OCI-LY7 (cell line): Measurements from ENCODE around the gene CRMP1. TPM values are rescaled to one million over a fixed set of nuclear protein-coding genes. Genes with fewer than 3 reads are reported as not detected.

Source experiments
- BruUV-seq: library from RNA; stranded (reverse); fragments of 400-500 nt; replicated peaks from 2 replicates; lab custom pipeline; 2021; lab: Mats Ljungman, UMichigan
- CTCF ChIA-PET: fragments of 300-600 bp; sonication (Branson Sonifier 250); formaldehyde crosslinking; loops from one replicate; lab custom pipeline; 2022; ENCODE audit warnings: antibody characterized with exemption; ENCODE audit not compliant: unreplicated experiment; lab: Charles Lee
- POLR2A ChIA-PET: fragments of 300-600 bp; sonication (Branson Sonifier 250); formaldehyde crosslinking; loops from one replicate; lab custom pipeline; 2022; ENCODE audit warnings: antibody characterized with exemption; lab: Charles Lee
- DNase-seq: peaks from one replicate; pipeline ENCODE4 v3.0.0-alpha.2; 2015; ENCODE audit warnings: low spot score
- H2AFZ ChIP-seq: fragments of 200-600 bp; sonication (generic), shearing (Covaris generic); 2 replicates; pipeline ENCODE4 v1.6.1; 2014; ENCODE audit warnings: mild to moderate bottlenecking, antibody characterized with exemption, low read length, moderate library complexity
- H3K27ac ChIP-seq: fragments of 200-600 bp; sonication (generic); 2 replicates; pipeline ENCODE4 v1.5.1; 2014; ENCODE audit warnings: mixed run types, low read depth, mild to moderate bottlenecking, moderate library complexity, low read length, inconsistent platforms; ENCODE audit not compliant: poor library complexity, severe bottlenecking
- H3K36me3 ChIP-seq: fragments of 200-600 bp; sonication (generic); 2 replicates; pipeline ENCODE4 v1.6.1; 2014; ENCODE audit warnings: mild to moderate bottlenecking, antibody characterized with exemption, low read length, moderate library complexity, mixed read lengths; ENCODE audit not compliant: insufficient read depth
- H3K4me1 ChIP-seq: fragments of 200-600 bp; sonication (generic); 2 replicates; pipeline ENCODE4 v1.5.1; 2014; ENCODE audit warnings: mild to moderate bottlenecking, low read length; ENCODE audit not compliant: insufficient read depth, poor library complexity, severe bottlenecking
- H3K4me2 ChIP-seq: fragments of 200-600 bp; sonication (generic); 2 replicates; pipeline ENCODE4 v1.6.1; 2014; ENCODE audit warnings: mild to moderate bottlenecking, low read length
- H3K4me3 ChIP-seq: fragments of 200-600 bp; sonication (generic); 2 replicates; pipeline ENCODE4 v1.5.1; 2014; ENCODE audit warnings: mild to moderate bottlenecking, low read depth, low read length; ENCODE audit not compliant: poor library complexity, severe bottlenecking
- H3K79me2 ChIP-seq: fragments of 200-600 bp; sonication (generic); 2 replicates; pipeline ENCODE4 v1.6.1; 2016; ENCODE audit warnings: low read depth, mild to moderate bottlenecking, low read length, moderate library complexity, mixed read lengths; ENCODE audit not compliant: insufficient read depth
- H3K9me2 ChIP-seq: fragments of 200-600 bp; sonication (generic); 2 replicates; pipeline ENCODE4 v1.6.1; 2016; ENCODE audit warnings: mild to moderate bottlenecking, low read length, mixed read lengths; ENCODE audit not compliant: insufficient read depth
- H3K9me3 ChIP-seq: fragments of 200-600 bp; sonication (generic); 2 replicates; pipeline ENCODE4 v1.6.1; 2014; ENCODE audit warnings: mild to moderate bottlenecking, mixed run types, low read length, mixed read lengths
- H4K20me1 ChIP-seq: fragments of 200-600 bp; sonication (generic); 2 replicates; pipeline ENCODE4 v1.6.1; 2014; ENCODE audit warnings: mild to moderate bottlenecking, antibody characterized with exemption, low read length, moderate library complexity, mixed read lengths; ENCODE audit not compliant: insufficient read depth
- CTCF ChIP-seq: fragments of 200-600 bp; sonication (generic); conservative IDR thresholded peaks from 2 replicates; pipeline ENCODE4 v1.5.1; 2014; ENCODE audit warnings: mild to moderate bottlenecking, antibody characterized with exemption, low read length, moderate library complexity, mixed read lengths
- EZH2phosphoT487 ChIP-seq: fragments of 200-600 bp; sonication (generic); IDR thresholded peaks from 2 replicates; pipeline ENCODE4 v1.6.1; 2018; ENCODE audit warnings: low read depth, borderline replicate concordance, mild to moderate bottlenecking, mixed run types, antibody characterized with exemption, low read length, moderate library complexity, mixed read lengths
- intact Hi-C: fragments of 100-400 bp; cut with micrococcal nuclease; formaldehyde crosslinking; loops from one replicate; pipeline ENCODE4 v1.10.0; 2022; ENCODE audit not compliant: unreplicated experiment
- total RNA-seq, 2 experiments: library from RNA; depleted of rRNA in 1 of 2; stranded (reverse); fragments of >200 nt in 1 of 2; shearing (Covaris generic) in 1 of 2; gene quantifications; 2 replicates each; pipeline ENCODE4 v1.2.3, GENCODE V29; 2014 to 2022

CRMP1 gene
- total RNA-seq, 2 experiments from 2014 or later: not detected

- no peaks in the 10 kb centered on the region for H3K4me1 ChIP-seq
Observed at GRCh38 chr4:5891563-5892322, 1.1 kb downstream of the CRMP1 start.

GRCh38 chr4:5890063-5890727, 2.7 kb downstream of the CRMP1 start:
- Histone ChIP-seq H3K27ac (no peak overlapping the region), H2AFZ (no peak overlapping the region), H3K79me2 (no peaks in the 10 kb centered on the region), H3K4me3 (no peak overlapping the region), H3K9me2 (no peaks in the 10 kb centered on the region), H4K20me1 (no peaks in the 10 kb centered on the region), H3K4me1 (no peaks in the 10 kb centered on the region), H3K4me2 (no peak overlapping the region), H3K9me3 (no peaks in the 10 kb centered on the region), H3K36me3 (no peaks in the 10 kb centered on the region)
- TF ChIP-seq CTCF (no peak), EZH2phosphoT487 (no peak)
- intact Hi-C loops: no loop called here
- no peak for DNase-seq
- BruUV-seq: no TSS peak
- ChIA-PET CTCF (no interaction called here), POLR2A (no interaction called here)

More at GRCh38 chr4:5891563-5892322, 1.1 kb downstream of the CRMP1 start:
- H2AFZ ChIP-seq: no peak overlapping the region
- no peak overlapping the region for H3K4me3 ChIP-seq
- H3K79me2 ChIP-seq: no peaks in the 10 kb centered on the region
- no peaks in the 10 kb centered on the region for H3K36me3 ChIP-seq
- TF ChIP-seq CTCF (no peak), EZH2phosphoT487 (no peak)
- no peaks in the 10 kb centered on the region for H4K20me1 ChIP-seq
- no peaks in the 10 kb centered on the region for H3K9me3 ChIP-seq
- ChIA-PET POLR2A (interaction anchor here (0.6 kb wide), 1 partner anchor 22 kb away, joined by 3 read pairs; no protein-coding TSS in a partner anchor), CTCF (no interaction called here)
- no peak for DNase-seq
- BruUV-seq: no TSS peak
- H3K9me2 ChIP-seq: no peaks in the 10 kb centered on the region
- intact Hi-C loops: no loop called here
- no peak overlapping the region for H3K27ac ChIP-seq
- H3K4me2 ChIP-seq: no peak overlapping the region
